Fibroblast of lung (primary cell): ENCODE data around the gene KLK3. TPM values are rescaled to one million over a fixed set of nuclear protein-coding genes. Genes with fewer than 3 reads are reported as not detected.
A peak's percentile ranks its signal among the peaks of the same experiment; 100 is the strongest.

Experiments
- DNase-seq, 2 donors: peaks; one replicate each; pipeline versions ENCODE4 v3.0.0 to v3.0.0-alpha.2; 2010; ENCODE audit warnings: low read depth in 2 of 2
- H2AFZ ChIP-seq: 2 replicates; pipeline ENCODE4 v1.5.1; 2012; ENCODE audit warnings: low read length, control low read depth, inconsistent platforms
- H3K27ac ChIP-seq: 2 replicates; pipeline ENCODE4 v1.5.1; 2011; ENCODE audit warnings: low read length, control low read depth; ENCODE audit not compliant: insufficient read depth
- H3K27me3 ChIP-seq: 2 replicates; pipeline ENCODE4 v1.5.1; 2011; ENCODE audit warnings: mild to moderate bottlenecking, low read length; ENCODE audit not compliant: control insufficient read depth, insufficient read depth
- H3K36me3 ChIP-seq: 2 replicates; pipeline ENCODE4 v1.5.1; 2011; ENCODE audit warnings: low read length; ENCODE audit not compliant: control insufficient read depth, insufficient read depth
- H3K4me1 ChIP-seq: 2 replicates; pipeline ENCODE4 v1.5.1; 2011; ENCODE audit warnings: low read length; ENCODE audit not compliant: control insufficient read depth, insufficient read depth; ENCODE audit errors: extremely low read depth
- H3K4me2 ChIP-seq: 2 replicates; pipeline ENCODE4 v1.5.1; 2011; ENCODE audit warnings: low read length, control low read depth; ENCODE audit not compliant: insufficient read depth; ENCODE audit errors: extremely low read depth
- H3K4me3 ChIP-seq, 4 experiments: fragments of 200-600 bp in 1 of 4; sonication (generic) in 1 of 4; replicated peaks in 1 of 4; 2 replicates each; pipeline ENCODE4 v1.5.1; 2011 to 2016; ENCODE audit warnings: low read length in 4 of 4, low read depth in 3 of 4, mild to moderate bottlenecking in 3 of 4, control low read depth in 2 of 4, inconsistent platforms in 1 of 4, mixed read lengths in 1 of 4; ENCODE audit not compliant: insufficient read depth in 1 of 4; ENCODE audit errors: control extremely low read depth in 1 of 4
- H3K79me2 ChIP-seq: 2 replicates; pipeline ENCODE4 v1.5.1; 2012; ENCODE audit warnings: mild to moderate bottlenecking, low read length, inconsistent platforms; ENCODE audit not compliant: control insufficient read depth, insufficient read depth
- H3K9ac ChIP-seq: 2 replicates; pipeline ENCODE4 v1.5.1; 2011; ENCODE audit warnings: mild to moderate bottlenecking, low read length, control low read depth; ENCODE audit not compliant: insufficient read depth
- H3K9me3 ChIP-seq: 2 replicates; pipeline ENCODE4 v1.5.1; 2012; ENCODE audit warnings: low read depth, low read length; ENCODE audit not compliant: control insufficient read depth, insufficient read depth
- H4K20me1 ChIP-seq: 2 replicates; pipeline ENCODE4 v1.5.1; 2011; ENCODE audit warnings: low read length; ENCODE audit not compliant: control insufficient read depth, insufficient read depth; ENCODE audit errors: extremely low read depth
- EZH2 ChIP-seq: IDR thresholded peaks from 2 replicates; pipeline ENCODE4 v1.5.1; 2012; ENCODE audit warnings: low read length, control low read depth, mild to moderate bottlenecking; ENCODE audit errors: missing control alignments
- polyA plus RNA-seq, 2 donors: library from polyadenylated mRNA; depleted of rRNA in 1 of 2; stranded (reverse) in 1 of 2; unstranded in 1 of 2; fragments of >200 nt; gene quantifications; 2 replicates each; pipeline ENCODE4 v1.2.1, GENCODE V29; 2011 to 2012; ENCODE audit warnings: missing spikeins in 1 of 2
- total RNA-seq: library from RNA; depleted of rRNA; stranded (reverse); fragments of >200 nt; gene quantifications from 2 replicates; pipeline ENCODE4 v1.2.1, GENCODE V29; 2014
- TF ChIP-seq, protein P1 (sequence below), 2 donors: IDR thresholded peaks in 1 of 2; conservative IDR thresholded peaks in 1 of 2; 1 replicate in 1 of 2; 2 replicates in 1 of 2; pipeline ENCODE4 v1.5.1; 2011 to 2012; ENCODE audit warnings: low read length in 2 of 2, control low read depth in 1 of 2, inconsistent platforms in 1 of 2, low read depth in 1 of 2, mild to moderate bottlenecking in 1 of 2

KLK3 gene
- total and polyA plus RNA-seq, 2 donors (not counting 1 experiment from before 2014, with no cell fraction given), result not detected

DNA sequence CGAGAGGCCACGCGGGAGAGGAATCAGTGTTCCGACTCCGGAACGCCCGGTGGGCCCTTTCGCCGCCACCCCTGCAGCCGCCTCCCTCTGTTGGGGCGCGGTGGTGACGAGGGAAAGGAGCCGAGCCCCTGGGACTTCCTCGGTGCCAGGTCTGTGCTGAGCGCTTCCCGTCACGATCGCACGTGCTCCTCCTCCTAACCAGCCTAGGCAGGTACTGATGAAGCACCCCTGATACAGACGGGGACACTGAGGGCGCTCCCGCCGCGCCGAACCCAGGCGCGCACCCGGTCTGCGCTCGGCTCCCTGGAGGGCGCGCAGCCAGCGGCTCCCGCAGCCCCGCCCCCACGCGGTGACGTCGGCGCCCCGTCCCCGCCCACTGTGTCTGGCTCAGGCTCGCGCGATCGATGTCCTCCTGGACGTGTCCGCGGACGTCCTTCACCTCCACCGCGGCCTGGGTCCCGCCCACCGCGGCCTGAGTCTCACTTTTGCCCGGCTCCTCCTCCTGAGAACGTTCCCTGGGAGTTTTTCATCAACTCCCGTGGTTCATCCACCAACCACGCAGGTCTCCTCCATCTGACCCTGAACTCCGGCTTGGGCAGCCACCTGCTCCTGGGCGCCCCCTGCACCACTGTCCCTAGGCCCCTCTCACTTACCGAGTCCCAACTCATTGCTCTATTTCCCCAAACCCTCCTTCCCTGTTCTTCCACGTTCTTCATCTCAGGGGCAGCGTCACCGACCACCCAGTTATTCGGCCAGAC, 18.8 kb upstream of the KLK3 start:
- Histone ChIP-seq H3K4me3 (peak overlapping the region; percentile 38 to 62 (median 56)), H3K9me3 (no peaks in the 10 kb centered on the region), H3K4me1 (no peaks in the 10 kb centered on the region), H2AFZ (peak overlapping the region; percentile 75), H3K27ac (no peak overlapping the region), H3K9ac (no peak overlapping the region), H3K4me2 (peak overlapping the region; percentile 76), H3K36me3 (no peaks in the 10 kb centered on the region), H3K27me3 (no peaks in the 10 kb centered on the region), H3K79me2 (no peaks in the 10 kb centered on the region), H4K20me1 (no peaks in the 10 kb centered on the region)
- peak; percentile 35 to 44 for DNase-seq
- TF ChIP-seq EZH2, result no peak
- TF ChIP-seq, protein P1, sequence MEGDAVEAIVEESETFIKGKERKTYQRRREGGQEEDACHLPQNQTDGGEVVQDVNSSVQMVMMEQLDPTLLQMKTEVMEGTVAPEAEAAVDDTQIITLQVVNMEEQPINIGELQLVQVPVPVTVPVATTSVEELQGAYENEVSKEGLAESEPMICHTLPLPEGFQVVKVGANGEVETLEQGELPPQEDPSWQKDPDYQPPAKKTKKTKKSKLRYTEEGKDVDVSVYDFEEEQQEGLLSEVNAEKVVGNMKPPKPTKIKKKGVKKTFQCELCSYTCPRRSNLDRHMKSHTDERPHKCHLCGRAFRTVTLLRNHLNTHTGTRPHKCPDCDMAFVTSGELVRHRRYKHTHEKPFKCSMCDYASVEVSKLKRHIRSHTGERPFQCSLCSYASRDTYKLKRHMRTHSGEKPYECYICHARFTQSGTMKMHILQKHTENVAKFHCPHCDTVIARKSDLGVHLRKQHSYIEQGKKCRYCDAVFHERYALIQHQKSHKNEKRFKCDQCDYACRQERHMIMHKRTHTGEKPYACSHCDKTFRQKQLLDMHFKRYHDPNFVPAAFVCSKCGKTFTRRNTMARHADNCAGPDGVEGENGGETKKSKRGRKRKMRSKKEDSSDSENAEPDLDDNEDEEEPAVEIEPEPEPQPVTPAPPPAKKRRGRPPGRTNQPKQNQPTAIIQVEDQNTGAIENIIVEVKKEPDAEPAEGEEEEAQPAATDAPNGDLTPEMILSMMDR (conservative IDR thresholded peaks at IDR 0.05 in 1 of 2, IDR thresholded peaks at IDR 0.05 in 1 of 2; ENCODE audit: low read depth in 1 of 2, low read length in 2 of 2), result no peak

DNA sequence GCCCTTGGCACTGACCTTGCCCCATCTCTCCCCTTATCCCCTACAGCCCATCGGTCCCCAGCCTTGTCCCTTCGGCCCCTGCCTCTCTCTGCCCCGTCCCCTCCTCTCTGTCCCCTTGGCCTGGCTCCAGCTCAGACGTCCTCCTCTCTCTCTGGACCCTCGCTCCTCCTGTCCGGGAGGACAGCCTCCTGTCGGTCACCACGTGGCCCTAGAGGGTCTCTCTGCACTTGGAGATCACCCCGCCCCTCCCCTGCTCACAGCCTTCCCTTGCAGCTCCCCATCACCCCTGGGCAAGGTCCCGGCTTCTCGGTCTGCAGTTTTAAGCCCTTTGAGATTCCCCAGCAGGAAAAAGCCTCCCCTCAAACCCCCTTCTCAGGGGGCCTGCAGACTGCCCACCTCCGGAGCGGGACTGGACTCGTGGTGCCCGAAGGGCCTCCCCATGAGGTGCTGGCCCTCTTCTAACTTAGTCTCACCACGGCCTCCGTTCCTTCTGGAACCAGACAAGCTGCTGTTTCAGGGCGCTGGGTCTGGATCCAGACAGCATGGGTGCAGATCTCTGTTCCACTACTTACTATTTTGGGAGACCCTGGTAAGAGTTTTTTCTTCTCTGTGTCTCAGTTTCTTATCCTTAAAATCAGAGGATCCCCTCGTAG, 18.0 kb upstream of the KLK3 start:
- no peak overlapping the region for H3K9ac ChIP-seq
- H3K27ac ChIP-seq, result no peak overlapping the region
- H3K4me1 ChIP-seq, result no peaks in the 10 kb centered on the region
- H3K4me3 ChIP-seq, result no peak overlapping the region
- no peak for TF ChIP-seq EZH2
- TF ChIP-seq, protein P1 (conservative IDR thresholded peaks at IDR 0.05 in 1 of 2, IDR thresholded peaks at IDR 0.05 in 1 of 2; ENCODE audit: low read depth in 1 of 2, low read length in 2 of 2), result no peak
- no peak overlapping the region for H2AFZ ChIP-seq
- no peaks in the 10 kb centered on the region for H4K20me1 ChIP-seq
- no peaks in the 10 kb centered on the region for H3K36me3 ChIP-seq
- H3K9me3 ChIP-seq, result no peaks in the 10 kb centered on the region
- no peak for DNase-seq
- H3K79me2 ChIP-seq, result no peaks in the 10 kb centered on the region
- no peaks in the 10 kb centered on the region for H3K27me3 ChIP-seq
- peak overlapping the region; percentile 76 for H3K4me2 ChIP-seq

DNA sequence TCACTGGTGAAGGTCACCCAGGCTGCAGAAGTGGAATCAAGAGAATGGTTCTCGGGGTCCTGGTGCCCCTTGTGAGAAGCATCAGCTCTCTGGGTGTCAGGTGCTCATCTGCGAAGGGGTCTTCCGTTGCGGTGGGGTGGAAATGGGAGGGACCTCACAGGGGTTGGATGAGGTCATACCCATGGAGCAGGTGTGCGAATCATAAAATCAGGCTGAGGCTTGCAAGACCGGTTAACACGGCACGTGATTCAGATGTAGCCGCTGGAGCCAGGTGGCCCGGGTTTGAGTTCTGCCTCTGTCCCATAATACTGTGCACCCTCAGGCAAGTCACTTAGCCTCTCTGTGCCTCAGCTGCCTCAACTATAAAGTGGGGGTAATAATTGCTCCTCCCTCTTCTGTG, 17.4 kb upstream of the KLK3 start:
- Histone ChIP-seq H3K36me3 (no peaks in the 10 kb centered on the region), H3K27me3 (no peaks in the 10 kb centered on the region), H3K4me1 (no peaks in the 10 kb centered on the region), H4K20me1 (no peaks in the 10 kb centered on the region), H3K4me2 (no peak overlapping the region), H3K79me2 (no peaks in the 10 kb centered on the region), H3K9me3 (no peaks in the 10 kb centered on the region), H3K9ac (no peak overlapping the region), H3K4me3 (no peak overlapping the region), H3K27ac (no peak overlapping the region), H2AFZ (no peak overlapping the region)
- no peak for DNase-seq
- TF ChIP-seq, protein P1 (conservative IDR thresholded peaks at IDR 0.05 in 1 of 2, IDR thresholded peaks at IDR 0.05 in 1 of 2; ENCODE audit: low read depth in 1 of 2, low read length in 2 of 2), result no peak
- no peak for TF ChIP-seq EZH2
